Measurements from ENCODE around the gene MPRIP.

Gene MPRIP

GRCh38 chr17:17073581-17074403 is 31.5 kb downstream of the MPRIP start:
- no peak for DNase-seq

DNA sequence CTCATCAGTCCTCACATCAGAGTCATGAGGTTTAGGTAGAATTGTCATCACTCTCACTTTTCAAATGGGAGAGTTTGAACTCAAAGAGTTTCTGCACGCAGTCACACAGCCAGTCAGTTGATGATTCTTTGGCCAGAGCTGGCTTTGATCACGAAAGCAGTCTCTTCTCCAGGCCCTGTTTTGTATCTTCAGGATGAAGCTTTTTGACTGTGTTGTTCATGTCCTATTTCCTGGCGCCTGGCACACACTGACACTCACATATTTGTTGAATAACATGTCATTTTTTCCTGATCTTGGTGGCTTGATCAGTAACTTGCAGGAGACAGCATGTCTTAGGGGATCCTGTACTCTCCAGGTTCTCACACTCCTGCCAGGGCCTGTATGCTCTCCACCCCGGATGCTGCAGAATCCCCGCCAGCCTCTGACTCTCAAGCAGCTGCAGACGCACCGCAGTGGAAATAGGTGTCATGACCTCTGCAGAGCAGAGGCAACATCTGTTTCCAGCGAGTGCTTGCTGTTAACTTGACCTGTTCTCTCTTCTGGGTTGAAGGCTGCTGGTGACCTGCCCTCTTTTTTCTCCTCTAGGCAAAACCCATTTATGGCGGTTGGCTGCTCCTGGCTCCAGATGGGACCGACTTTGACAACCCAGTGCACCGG is 33.0 kb downstream of the MPRIP start:
- no peak for DNase-seq

- DNase-seq: no peak
These were observed 33.8 kb downstream of the MPRIP start for GRCh38 chr17:17076066-17076465.

- no peak for DNase-seq
These were observed 34.8 kb downstream of the MPRIP start for GRCh38 chr17:17077101-17077500.

DNA sequence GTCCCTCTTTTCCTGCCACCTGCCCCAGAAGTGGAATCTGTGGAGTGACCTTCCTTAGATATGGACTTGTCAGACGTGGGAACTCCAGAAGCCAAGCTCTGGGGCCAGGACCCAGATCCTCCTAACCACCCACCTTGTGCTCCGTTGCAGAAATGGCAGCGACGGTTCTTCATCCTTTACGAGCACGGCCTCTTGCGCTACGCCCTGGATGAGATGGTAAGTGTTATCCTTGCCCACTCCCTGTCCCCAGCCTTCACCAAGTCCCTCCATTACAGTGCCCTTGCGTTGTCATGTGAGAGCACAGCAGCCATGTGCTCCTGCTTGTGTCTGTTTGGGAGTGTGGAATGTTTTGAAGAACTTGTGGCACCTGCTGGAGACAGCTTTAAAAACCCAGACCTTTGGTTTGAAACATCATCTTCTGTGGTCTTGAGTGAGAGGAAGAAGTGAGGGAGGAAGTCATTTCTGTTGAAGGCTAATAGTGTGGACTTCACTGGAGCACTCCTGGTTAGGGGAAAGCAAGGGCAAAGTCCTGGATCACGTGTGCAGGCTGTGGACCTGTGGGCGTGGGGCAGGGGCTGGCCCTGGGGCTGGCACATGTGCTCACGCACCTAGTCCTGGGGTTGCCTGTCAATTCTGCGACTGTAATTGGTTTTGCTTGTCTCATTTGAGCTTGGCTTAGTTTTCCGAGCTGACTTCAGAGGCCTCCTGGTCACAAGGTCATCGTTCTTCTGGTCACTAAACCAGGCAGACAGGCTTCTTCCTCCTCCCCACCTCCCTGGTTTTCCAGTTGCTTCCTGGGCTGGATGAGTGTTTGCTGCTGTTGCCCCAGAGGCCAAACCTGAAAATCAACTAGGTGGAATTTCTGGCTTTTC is 35.8 kb downstream of the MPRIP start:
- no peak for DNase-seq

GRCh38 chr17:17078832-17079231 is 36.6 kb downstream of the MPRIP start:
- no peak for DNase-seq

DNA sequence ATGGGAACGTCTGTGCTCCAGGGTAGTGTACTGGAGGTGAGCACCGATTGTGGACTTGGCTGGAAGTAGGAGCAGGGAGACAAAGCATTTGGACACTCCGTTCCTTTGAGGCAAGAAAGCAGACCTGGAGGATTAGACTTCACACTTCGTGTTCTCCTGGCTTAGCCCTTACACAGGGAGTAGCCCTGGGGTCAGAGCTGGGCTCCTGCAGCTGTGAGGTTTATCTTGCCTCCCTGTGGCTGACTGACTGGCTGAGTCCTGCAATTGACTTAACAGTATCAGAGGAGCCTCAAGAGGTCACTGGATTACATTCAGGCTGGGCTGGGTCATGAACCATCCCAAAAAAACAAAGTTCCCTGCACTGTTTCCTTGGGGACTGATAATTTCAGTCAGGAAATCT is 37.1 kb downstream of the MPRIP start:
- DNase-seq: no peak

GRCh38 chr17:17079761-17080160 is 37.5 kb downstream of the MPRIP start:
- DNase-seq: no peak

DNA sequence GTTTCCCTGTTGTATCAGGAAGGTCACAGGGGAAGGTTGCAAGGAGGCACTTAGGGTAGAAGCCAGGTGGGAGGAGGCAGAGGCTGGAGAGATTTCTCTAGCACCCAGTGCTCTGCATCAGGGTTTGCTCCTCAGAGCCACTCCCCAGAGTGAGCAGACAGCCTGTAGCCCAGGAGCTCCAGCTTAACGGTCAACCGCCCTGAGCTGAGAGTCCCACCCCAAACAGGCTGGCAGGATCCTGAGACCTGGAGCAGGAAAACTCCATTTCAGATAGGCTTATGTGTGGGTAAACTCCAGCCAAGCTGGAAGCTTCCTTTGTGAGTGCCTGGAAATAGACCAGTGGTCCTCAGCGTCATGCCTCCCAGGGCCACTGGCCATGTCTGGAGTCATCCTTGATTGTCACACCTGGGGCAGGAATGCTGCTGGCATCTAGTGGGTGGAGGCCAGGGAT is 37.9 kb downstream of the MPRIP start:
- no peak for DNase-seq

GRCh38 chr17:17080781-17081180 is 38.5 kb downstream of the MPRIP start:
- no peak for DNase-seq

DNA sequence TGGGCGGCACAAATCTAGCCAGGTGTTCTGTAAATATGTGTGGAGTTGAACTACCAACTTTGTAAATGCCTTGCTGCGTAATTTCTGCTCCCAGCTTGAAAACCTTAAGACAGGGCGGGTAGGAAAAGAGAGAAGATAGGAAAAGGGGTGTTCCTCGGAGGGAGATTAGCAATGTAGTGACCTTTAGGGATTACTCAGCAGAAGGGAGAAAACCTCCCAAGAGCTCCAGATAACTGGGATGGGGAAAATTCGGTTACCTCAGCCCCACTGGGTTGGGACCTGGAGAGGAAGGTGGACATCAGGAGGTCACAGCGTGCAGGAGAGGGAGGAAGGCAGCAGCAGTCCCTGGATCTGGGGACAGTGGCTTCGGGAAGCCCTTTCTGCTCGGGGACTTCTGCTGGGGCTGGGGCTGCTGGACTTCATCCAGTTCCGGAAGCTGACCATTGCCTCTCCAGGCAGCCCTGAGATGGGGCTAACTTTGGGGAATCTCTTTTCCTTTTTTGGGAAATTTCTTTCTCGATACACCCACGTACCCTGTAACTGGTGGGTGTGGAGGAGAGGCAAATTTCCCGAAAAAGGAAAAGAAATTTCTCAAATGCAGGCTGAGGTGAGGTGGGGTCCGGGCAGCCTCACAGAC is 39.2 kb downstream of the MPRIP start:
- DNase-seq: no peak

DNA sequence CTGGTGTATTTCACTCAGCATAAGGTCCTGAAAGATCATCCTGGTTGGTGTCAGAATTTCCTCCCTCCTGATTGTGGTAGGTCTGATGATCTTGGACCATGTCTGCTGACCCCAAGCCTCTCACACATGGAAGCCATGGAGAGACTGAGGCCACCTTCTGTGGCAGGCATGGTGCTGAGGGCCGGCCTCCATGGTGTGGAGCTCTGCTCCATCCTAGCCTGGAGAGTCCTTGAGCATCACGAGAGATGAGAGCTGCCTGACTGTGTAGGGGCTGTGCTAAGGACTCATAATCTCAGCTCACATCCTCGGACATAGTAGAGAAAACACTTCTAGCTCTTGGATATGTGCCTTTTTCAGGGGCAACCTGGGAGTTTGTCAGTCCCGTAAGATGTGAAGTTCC is 40.6 kb downstream of the MPRIP start:
- no peak for DNase-seq

DNA sequence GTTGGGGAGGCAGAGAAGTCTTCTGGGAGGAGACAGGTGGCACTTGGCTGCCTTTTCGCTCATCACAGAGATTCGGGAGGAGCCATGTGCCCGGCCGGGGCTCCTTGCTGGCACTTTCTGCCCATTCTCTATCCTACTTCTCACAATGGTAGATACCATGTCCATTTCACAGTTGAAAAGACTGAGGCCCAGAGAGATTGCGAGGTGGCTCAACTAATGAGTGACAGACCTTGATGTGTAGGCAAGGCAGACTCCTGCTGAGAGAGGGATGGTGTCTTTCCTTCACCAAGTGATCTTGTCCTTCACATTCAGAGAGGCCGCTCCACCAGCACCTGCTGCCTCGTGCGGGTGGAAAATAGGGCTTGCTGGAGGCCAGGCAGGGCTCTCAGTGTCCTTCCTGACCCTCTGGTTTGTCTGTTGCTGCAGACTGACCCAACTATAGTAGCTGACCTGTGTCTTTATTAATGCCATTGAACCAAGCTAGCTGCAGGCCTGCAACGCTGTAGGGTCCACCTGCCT is 42.1 kb downstream of the MPRIP start:
- DNase-seq: no peak

DNA sequence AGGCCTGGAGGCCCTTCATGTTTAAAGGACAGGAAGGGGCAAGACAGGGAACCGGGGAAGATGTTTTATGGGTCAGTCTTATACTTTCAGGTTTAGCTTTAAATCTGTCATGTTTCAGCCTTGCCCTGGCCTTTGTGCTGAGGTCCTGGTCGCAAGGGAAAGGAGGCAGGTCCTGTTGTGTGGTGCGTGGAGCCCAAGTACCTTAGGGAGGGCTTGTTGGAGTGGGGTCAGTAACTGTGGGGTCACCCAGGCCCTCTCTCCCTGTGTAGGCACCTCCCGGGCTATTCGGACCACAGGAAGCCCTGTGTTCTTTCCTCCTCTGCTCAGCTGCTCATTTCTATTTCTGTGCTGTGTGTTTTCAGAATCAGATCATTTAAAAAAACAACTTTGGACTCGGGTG is 42.7 kb downstream of the MPRIP start:
- DNase-seq: no peak

GRCh38 chr17:17086585-17086984 is 44.3 kb downstream of the MPRIP start:
- no peak for DNase-seq

- no peak for DNase-seq
These were observed 45.3 kb downstream of the MPRIP start for GRCh38 chr17:17087424-17088015.

GRCh38 chr17:17088086-17088485 is 45.8 kb downstream of the MPRIP start:
- DNase-seq: no peak

DNA sequence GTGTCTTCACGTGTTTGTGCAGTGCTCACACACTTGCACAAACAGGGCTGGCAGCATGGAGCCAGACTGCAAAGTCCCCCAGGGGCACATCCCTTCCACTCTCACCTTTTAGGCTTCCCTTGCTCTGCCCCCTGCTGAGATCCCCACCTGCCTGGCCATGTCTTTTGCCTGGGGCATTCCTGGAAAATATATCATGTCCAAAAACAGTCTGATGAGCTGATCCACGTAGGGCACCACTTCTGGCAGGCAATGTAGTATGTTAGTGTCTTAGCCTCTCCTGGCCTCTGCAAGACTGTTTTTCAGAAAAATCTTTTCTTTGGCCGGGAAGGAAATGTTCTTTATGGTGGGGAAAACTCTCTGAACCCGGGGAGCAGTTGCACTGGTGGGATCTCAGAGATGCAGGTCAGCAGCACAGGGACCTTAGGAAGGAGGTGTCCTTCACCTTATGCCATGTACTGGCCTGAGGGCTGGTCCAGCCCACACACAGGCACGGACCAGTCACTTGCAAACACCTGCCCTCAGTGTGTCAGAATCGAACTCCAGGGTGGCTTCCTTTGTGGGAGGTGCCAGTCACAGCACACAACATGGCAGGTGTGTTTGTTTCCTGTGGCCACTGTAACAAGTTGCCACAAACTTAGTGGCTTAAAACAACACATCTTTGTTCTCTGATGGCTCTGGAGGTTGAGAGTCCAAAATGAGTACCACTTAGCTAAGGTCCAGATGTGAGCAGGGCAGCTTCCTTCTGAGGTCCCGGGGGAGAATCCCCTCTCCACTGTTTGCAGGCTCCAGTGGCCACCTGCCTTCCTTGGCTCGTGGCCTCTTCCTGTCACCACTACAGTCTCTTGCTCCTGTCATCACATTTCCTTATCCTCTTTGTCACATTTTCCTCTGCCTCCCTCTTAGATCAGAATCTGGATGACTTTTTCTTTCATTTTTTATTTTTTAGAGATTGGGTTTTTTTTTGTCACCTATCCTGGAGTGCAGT is 46.6 kb downstream of the MPRIP start:
- no peak for DNase-seq

DNA sequence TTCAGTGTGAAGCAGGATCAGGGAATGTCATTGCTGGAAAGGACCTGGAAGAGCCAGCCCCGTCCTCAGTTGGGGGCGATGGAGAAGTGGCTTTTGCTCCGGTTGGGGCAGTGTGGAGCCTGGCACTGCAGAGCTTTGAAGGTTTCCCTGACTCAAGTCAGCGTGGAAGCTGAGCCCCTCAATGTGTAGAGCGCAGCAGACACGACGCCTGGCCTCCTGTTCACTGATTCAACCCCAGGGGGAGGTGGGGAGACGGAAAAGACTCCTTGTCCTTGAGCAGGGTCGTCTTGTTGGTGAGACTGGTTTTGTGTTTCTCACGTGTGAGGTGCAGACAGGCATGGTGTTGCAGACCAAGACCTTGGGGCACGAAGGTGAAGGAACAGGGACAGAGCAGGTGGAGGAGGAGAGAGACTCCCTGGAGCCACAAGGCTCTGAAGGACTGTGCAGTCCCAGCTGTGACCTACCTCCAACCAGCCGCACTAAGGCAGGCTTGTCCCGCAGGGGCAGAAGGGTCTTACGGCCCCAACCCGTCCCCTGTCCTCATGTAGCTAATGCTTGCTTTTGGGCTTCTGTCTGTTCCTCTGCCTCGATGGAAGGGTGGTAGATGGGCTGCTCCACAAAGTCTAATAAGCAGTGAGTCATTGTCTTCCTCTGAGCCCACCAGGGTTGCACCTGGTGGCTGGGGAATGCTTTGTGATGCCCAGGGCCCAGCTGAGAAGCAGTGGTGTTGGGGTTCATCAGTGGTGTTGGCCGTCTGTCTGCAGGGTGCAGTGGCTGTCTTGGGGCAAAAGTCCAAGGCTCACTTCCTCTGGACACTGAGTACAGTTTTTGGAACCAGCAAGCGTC is 47.8 kb downstream of the MPRIP start:
- DNase-seq: no peak

DNA sequence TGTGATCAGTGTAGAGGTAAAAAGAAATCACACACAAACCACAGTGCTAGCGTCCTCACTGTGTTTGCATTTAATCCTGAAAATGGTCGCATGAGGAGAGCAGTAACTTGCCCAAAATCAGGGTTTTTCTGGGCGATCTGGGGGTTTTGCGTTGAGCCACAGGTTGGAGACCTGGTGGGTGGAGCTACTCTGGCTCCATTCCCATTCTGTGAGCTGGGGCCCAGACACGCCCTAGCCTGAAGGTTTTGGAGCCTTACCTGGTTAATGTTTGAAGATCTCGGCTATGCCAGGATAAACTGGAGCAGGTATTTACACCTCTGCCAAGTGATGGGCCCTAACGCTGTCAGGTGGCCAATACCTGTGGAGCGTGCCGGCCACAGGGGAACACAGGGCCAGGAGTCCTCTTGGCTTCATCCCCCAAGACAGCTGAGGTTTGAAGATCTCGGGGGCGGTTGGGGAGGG is 48.4 kb downstream of the MPRIP start:
- DNase-seq: no peak

Data from NCI-H2171 (cell line).